Erythroblast (primary cell): ENCODE results near the gene NLRP4.
"Not testable (repeated sequence)": the region's sequence is repeated elsewhere in the genome, so short reads cannot be mapped to it uniquely, and the experiment has no call there.

Experiments used
- DNase-seq, 2 experiments: peaks; one replicate each; lab custom pipeline; 2025; lab: John Stamatoyannopoulos, UW
- GATA1 ChIP-seq: IDR thresholded peaks from 2 replicates; pipeline ENCODE4 v1.6.1; 2011; ENCODE audit warnings: low read depth, mild to moderate bottlenecking, control low read depth, low read length, moderate library complexity
- POLR2A ChIP-seq: IDR thresholded peaks from 2 replicates; pipeline ENCODE4 v1.6.1; 2011; ENCODE audit warnings: mild to moderate bottlenecking, low read length

Gene NLRP4

GRCh38 chr19:55907286-55907685 lies 70.9 kb downstream of the NLRP4 start:
- TF ChIP-seq GATA1: no peak
- no peak for TF ChIP-seq POLR2A
- DNase-seq: no peak

- TF ChIP-seq POLR2A (no peak), GATA1 (no peak)
- no peak for DNase-seq
Observed at GRCh38 chr19:55907746-55908145, 71.4 kb downstream of the NLRP4 start.

GRCh38 chr19:55909801-55910200 lies 73.5 kb downstream of the NLRP4 start:
- TF ChIP-seq POLR2A (no peak), GATA1 (no peak)
- no peak for DNase-seq

- TF ChIP-seq POLR2A: no peak
- DNase-seq: no peak
Observed at GRCh38 chr19:55912916-55913315, 76.6 kb downstream of the NLRP4 start.

DNA sequence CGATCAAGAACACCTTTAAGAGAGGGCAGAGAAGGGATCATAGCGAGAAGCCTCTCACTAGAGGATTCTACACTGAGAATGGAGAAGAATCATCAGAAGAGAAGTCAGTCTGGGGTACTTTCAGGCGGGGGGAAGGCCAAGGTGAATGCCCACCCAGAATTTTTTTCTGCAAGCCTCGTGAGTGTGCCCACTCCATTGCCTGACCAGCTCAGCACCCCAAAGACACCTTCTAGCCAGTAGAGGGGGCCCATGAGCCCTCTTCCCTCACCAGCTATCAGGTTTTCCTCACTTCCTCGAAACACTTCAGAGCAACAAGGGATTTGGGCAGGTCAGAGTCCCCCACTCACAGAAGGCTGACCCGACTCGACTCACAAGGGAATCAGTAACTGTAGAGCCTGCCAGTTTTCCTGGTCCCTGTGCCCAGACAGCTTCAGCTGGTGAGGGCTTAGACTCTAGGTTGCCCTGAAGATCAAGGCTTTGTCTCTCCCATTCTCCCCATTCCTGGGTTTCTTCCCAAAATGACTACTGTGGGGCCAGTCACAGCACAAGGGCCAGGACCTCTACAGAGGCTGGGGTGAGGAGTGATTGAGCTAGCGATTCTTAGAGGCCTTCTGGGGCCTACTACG lies 77.4 kb downstream of the NLRP4 start:
- peak in 1 of 2 experiments; percentile 24 for DNase-seq
- TF ChIP-seq POLR2A: no peak
- no peak for TF ChIP-seq GATA1

- no peak for TF ChIP-seq POLR2A
- no peak for TF ChIP-seq GATA1
- no peak for DNase-seq
Observed at GRCh38 chr19:55923556-55923955, 87.2 kb downstream of the NLRP4 start.

- TF ChIP-seq POLR2A: no peak
- TF ChIP-seq GATA1: no peak
- no peak for DNase-seq
Observed at GRCh38 chr19:55927991-55928390, 91.7 kb downstream of the NLRP4 start.

DNA sequence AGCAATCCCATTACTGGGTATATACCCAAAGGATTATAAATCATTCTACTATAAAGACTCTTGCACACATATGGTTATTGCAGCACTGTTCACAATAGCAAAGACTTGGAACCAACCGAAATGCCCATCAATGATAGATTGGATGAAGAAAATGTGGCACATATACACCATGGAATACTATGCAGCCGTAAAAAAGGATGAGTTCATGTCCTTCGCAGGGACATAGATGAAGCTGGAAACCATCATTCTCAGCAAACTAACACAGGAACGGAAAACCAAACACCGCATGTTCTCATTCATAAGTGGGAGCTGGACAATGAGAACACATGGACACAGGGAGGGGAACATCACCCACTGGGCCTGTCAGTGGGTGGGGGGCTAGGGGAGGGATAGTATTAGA lies 92.9 kb downstream of the NLRP4 start:
- DNase-seq: not testable (repeated sequence)

DNA sequence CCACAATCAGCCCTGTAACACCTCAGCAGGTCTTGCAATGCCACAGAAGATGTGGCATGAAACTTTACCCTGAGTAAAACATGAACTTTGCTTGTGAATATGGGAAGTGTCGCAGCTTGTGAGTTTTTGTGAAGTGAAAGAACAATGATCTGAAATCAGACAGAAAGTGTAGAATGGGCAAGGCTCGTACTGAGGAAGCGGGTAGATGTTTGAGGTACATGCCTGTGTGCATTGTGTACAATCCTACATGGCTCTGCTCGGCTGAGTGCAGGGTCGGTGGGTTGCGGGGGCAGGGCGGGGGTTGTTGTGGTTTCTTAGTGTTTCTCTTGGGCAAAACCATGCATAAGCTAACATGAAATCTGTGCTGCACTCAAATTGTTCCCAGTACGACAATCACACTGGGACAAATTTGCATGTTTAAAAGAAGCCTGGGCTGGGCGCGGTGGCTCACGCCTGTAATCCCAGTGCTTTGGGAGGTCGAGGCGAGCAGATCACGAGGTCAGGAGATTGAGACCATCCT lies 94.7 kb downstream of the NLRP4 start:
- DNase-seq: no peak
- TF ChIP-seq GATA1 (no peak), POLR2A (no peak)
